GM12878 (cell line): ENCODE measurements around the gene C19orf44. TPM values are rescaled to one million over a fixed set of nuclear protein-coding genes. Genes with fewer than 3 reads are reported as not detected.

Experiments used
- ATAC-seq: fragments of 200-7000 bp; cut with Tn5 transposase; 3 replicates; pipeline ENCODE4 v1.9.1; 2020; ENCODE audit warnings: mild to moderate bottlenecking, moderate library complexity
- BruUV-seq: library from RNA; stranded (reverse); fragments of 400-500 nt; replicated peaks from 2 replicates; lab custom pipeline; 2021; lab: Mats Ljungman, UMichigan
- CTCF ChIA-PET: fragments of 300-600 bp; sonication (Branson Sonifier 250); formaldehyde crosslinking; extraction: SDS; loops from one replicate; lab custom pipeline; 2021; ENCODE audit warnings: inconsistent platforms; lab: Yijun Ruan, JAX
- POLR2A ChIA-PET: fragments of 350-600 bp; formaldehyde crosslinking; extraction: SDS; loops from one replicate; lab custom pipeline; 2021; ENCODE audit warnings: inconsistent platforms; lab: Charles Lee
- RAD21 ChIA-PET: fragments of 300-600 bp; sonication (Branson Sonifier 250); formaldehyde crosslinking; loops from one replicate; lab custom pipeline; 2023; ENCODE audit warnings: antibody characterized with exemption; ENCODE audit not compliant: unreplicated experiment; lab: Charles Lee
- SMC1A ChIA-PET: fragments of 300-600 bp; sonication (Branson Sonifier 250); formaldehyde crosslinking; loops from one replicate; lab custom pipeline; 2023; ENCODE audit not compliant: unreplicated experiment, uncharacterized antibody; lab: Charles Lee
- DNase-seq: peaks from one replicate; pipeline ENCODE4 v3.0.0-alpha.2; 2011; ENCODE audit warnings: low read depth, low spot score
- FAIRE-seq: peaks from 3 replicates; lab custom pipeline; 2011; peaks lifted over from hg19 to GRCh38; lab: Jason Lieb, UNC
- H2AFZ ChIP-seq: 2 replicates; pipeline ENCODE4 v1.6.0; 2011; ENCODE audit warnings: low read depth, low read length, control low read depth; ENCODE audit not compliant: control insufficient read depth
- H3K27ac ChIP-seq: 2 replicates; pipeline ENCODE4 v1.5.1; 2011; ENCODE audit warnings: control low read depth; ENCODE audit not compliant: control insufficient read depth, insufficient read depth
- H3K27me3 ChIP-seq, 2 experiments: replicated peaks in 1 of 2; 2 replicates each; pipeline versions ENCODE4 v1.6.0 to v1.6.1; 2011; ENCODE audit warnings: low read length in 1 of 2; ENCODE audit not compliant: control insufficient read depth in 2 of 2, insufficient read depth in 2 of 2
- H3K36me3 ChIP-seq, 2 experiments: 2 replicates each; pipeline ENCODE4 v1.5.1; 2011; ENCODE audit warnings: low read length in 1 of 2; ENCODE audit not compliant: control insufficient read depth in 2 of 2, insufficient read depth in 2 of 2
- H3K4me1 ChIP-seq: 2 replicates; pipeline ENCODE4 v1.6.1; 2011; ENCODE audit warnings: mild to moderate bottlenecking, low read length, moderate library complexity, mixed read lengths; ENCODE audit not compliant: control insufficient read depth, insufficient read depth
- H3K4me2 ChIP-seq: 2 replicates; pipeline ENCODE4 v1.6.0; 2011; ENCODE audit warnings: control low read depth; ENCODE audit not compliant: control insufficient read depth, insufficient read depth
- H3K4me3 ChIP-seq: fragments of 200-600 bp; sonication (generic); 2 replicates; pipeline ENCODE4 v1.5.1; 2016
- H3K79me2 ChIP-seq: 2 replicates; pipeline ENCODE4 v1.6.0; 2011; ENCODE audit warnings: low read length; ENCODE audit not compliant: control insufficient read depth, insufficient read depth
- H3K9ac ChIP-seq: 2 replicates; pipeline ENCODE4 v1.8.0; 2011; ENCODE audit warnings: low read length, control low read depth, mixed read lengths; ENCODE audit not compliant: control insufficient read depth, insufficient read depth
- H3K9me3 ChIP-seq: replicated peaks from 3 replicates; pipeline ENCODE4 v1.5.1; 2011; ENCODE audit warnings: mild to moderate bottlenecking, low read length; ENCODE audit not compliant: control insufficient read depth, insufficient read depth
- H4K20me1 ChIP-seq: 2 replicates; pipeline ENCODE4 v1.6.0; 2011; ENCODE audit not compliant: control insufficient read depth, insufficient read depth
- ATF7 ChIP-seq: fragments of 450-650 bp; IDR thresholded peaks from 2 replicates; pipeline ENCODE4 v1.6.1; 2016; ENCODE audit warnings: low read depth, mild to moderate bottlenecking
- BHLHE40 ChIP-seq, 2 experiments: fragments of 450-650 bp in 1 of 2; IDR thresholded peaks; 2 replicates each; pipeline ENCODE4 v1.6.1; 2011 to 2017; ENCODE audit warnings: low read depth in 2 of 2, borderline replicate concordance in 1 of 2, improper control_type of control experiment in 1 of 2, low read length in 1 of 2, mild to moderate bottlenecking in 1 of 2
- CBX3 ChIP-seq: fragments of 200-600 bp; sonication (generic); IDR thresholded peaks from 2 replicates; pipeline ENCODE4 v1.6.1; 2016; ENCODE audit warnings: low read depth, borderline replicate concordance
- CREB1 ChIP-seq: IDR thresholded peaks from 2 replicates; pipeline ENCODE4 v1.6.1; 2012; ENCODE audit warnings: low read depth, mild to moderate bottlenecking, inconsistent platforms
- EED ChIP-seq: sonication (generic); IDR thresholded peaks from 2 replicates; pipeline ENCODE4 v1.6.1; 2016; ENCODE audit warnings: antibody characterized with exemption, low read depth
- EGR1 ChIP-seq, 2 experiments: IDR thresholded peaks; 1 replicate in 1 of 2; 2 replicates in 1 of 2; pipeline ENCODE4 v1.6.1; 2011 to 2012; ENCODE audit warnings: low read depth in 2 of 2, low read length in 2 of 2, borderline replicate concordance in 1 of 2, mild to moderate bottlenecking in 1 of 2, moderate library complexity in 1 of 2
- FOXM1 ChIP-seq: IDR thresholded peaks from 2 replicates; pipeline ENCODE4 v1.6.1; 2012; ENCODE audit warnings: low read depth, mild to moderate bottlenecking, inconsistent platforms, low read length, moderate library complexity
- JUNB ChIP-seq: IDR thresholded peaks from 2 replicates; pipeline ENCODE4 v1.6.1; 2016; ENCODE audit warnings: antibody characterized with exemption, mild to moderate bottlenecking
- LARP7 ChIP-seq: fragments of 450-650 bp; IDR thresholded peaks from 2 replicates; pipeline ENCODE4 v1.6.1; 2017; ENCODE audit warnings: mild to moderate bottlenecking
- MEF2B ChIP-seq: fragments of 450-650 bp; IDR thresholded peaks from 2 replicates; pipeline ENCODE4 v1.6.1; 2018; ENCODE audit warnings: mild to moderate bottlenecking, moderate library complexity; ENCODE audit not compliant: partially characterized antibody, poor library complexity, severe bottlenecking
- MTA2 ChIP-seq: fragments of 450-650 bp; IDR thresholded peaks from 2 replicates; pipeline ENCODE4 v1.6.1; 2016; ENCODE audit warnings: low read depth, mild to moderate bottlenecking, moderate library complexity
- NBN ChIP-seq: fragments of 450-650 bp; IDR thresholded peaks from 2 replicates; pipeline ENCODE4 v1.6.1; 2016
- NFIC ChIP-seq: IDR thresholded peaks from 2 replicates; pipeline ENCODE4 v1.6.1; 2012; ENCODE audit warnings: low read depth, mild to moderate bottlenecking, inconsistent platforms, low read length, moderate library complexity
- NFXL1 ChIP-seq: fragments of 450-650 bp; IDR thresholded peaks from 2 replicates; pipeline ENCODE4 v1.6.1; 2017; ENCODE audit warnings: antibody characterized with exemption, mild to moderate bottlenecking, borderline replicate concordance
- PKNOX1 ChIP-seq: fragments of 450-650 bp; IDR thresholded peaks from 2 replicates; pipeline ENCODE4 v1.6.1; 2016; ENCODE audit warnings: mild to moderate bottlenecking
- POLR2AphosphoS2 ChIP-seq: IDR thresholded peaks from 2 replicates; pipeline ENCODE4 v1.6.1; 2011; ENCODE audit warnings: low read depth, mild to moderate bottlenecking, low read length, improper control_type of control experiment, moderate library complexity
- POLR2AphosphoS5 ChIP-seq: IDR thresholded peaks from 2 replicates; pipeline ENCODE4 v1.6.1; 2011; ENCODE audit warnings: mild to moderate bottlenecking, low read length, inconsistent platforms
- RCOR1 ChIP-seq: conservative IDR thresholded peaks from 2 replicates; pipeline ENCODE4 v1.6.1; 2012; ENCODE audit warnings: low read depth, low read length, improper control_type of control experiment
- TARDBP ChIP-seq: IDR thresholded peaks from 2 replicates; pipeline ENCODE4 v1.6.1; 2016; ENCODE audit warnings: borderline replicate concordance
- ZNF207 ChIP-seq: fragments of 450-650 bp; IDR thresholded peaks from 2 replicates; pipeline ENCODE4 v1.6.1; 2014; ENCODE audit warnings: antibody characterized with exemption, mild to moderate bottlenecking, borderline replicate concordance
- ZNF217 ChIP-seq: fragments of 450-650 bp; IDR thresholded peaks from 2 replicates; pipeline ENCODE4 v1.6.1; 2017; ENCODE audit warnings: antibody characterized with exemption, mild to moderate bottlenecking
- ZNF24 ChIP-seq: fragments of 450-650 bp; IDR thresholded peaks from 2 replicates; pipeline ENCODE4 v1.6.1; 2017; ENCODE audit warnings: antibody characterized with exemption, mild to moderate bottlenecking
- WGBS: methylation state at CpG from one replicate; pipeline ENCODE4 v1.1.6; 2016; ENCODE audit warnings: low lambda C conversion rate; ENCODE audit not compliant: insufficient replicate concordance, insufficient coverage; ENCODE audit errors: missing lambda C conversion rate; 5-methylcytosine and 5-hydroxymethylcytosine counted together
- in situ Hi-C: fragments of 300-500 bp; cut with MboI; formaldehyde crosslinking; loops from 9 replicates; pipeline ENCODE4 v1.14.3; 2018; ENCODE audit warnings: mixed read lengths
- intact Hi-C: fragments of 100-400 bp; cut with micrococcal nuclease; formaldehyde crosslinking; loops from one replicate; pipeline ENCODE4 v1.14.2; 2022; ENCODE audit not compliant: unreplicated experiment
- polyA plus RNA-seq, 11 experiments: library from polyadenylated mRNA; depleted of rRNA in 4 of 11; unstranded in 6 of 11; stranded (reverse) in 5 of 11; fragments of >200 nt; fragmentation: Nextera tagmentation in 4 of 11; fragmentation: Illumina TruSeq in 1 of 11; extraction: Ambion mirVana in 4 of 11; extraction: Trizol in 1 of 11; gene quantifications; 1 replicate in 1 of 11; 2 replicates in 10 of 11; pipeline versions ENCODE4 v1.2.1 to v1.2.3, GENCODE V29; 2011 to 2016; ENCODE audit warnings: inconsistent platforms in 2 of 11, missing spikeins in 2 of 11, low read depth in 1 of 11
- total RNA-seq, 4 experiments: library from RNA; depleted of rRNA in 3 of 4; stranded (reverse); fragments of >200 nt in 3 of 4; fragmentation: Illumina TruSeq in 1 of 4; extraction: Trizol in 1 of 4; gene quantifications; 2 replicates each; pipeline versions ENCODE4 v1.2.1 to v1.2.3, GENCODE V29; 2013 to 2021
- TF ChIP-seq, protein P1 (sequence below): IDR thresholded peaks from 2 replicates; pipeline ENCODE4 v1.6.1; 2011; ENCODE audit warnings: borderline replicate concordance, low read depth, mild to moderate bottlenecking, moderate library complexity, mixed read lengths, low read length; ENCODE audit not compliant: insufficient read depth; ENCODE audit errors: extremely low read length
- TF ChIP-seq, protein P2 (sequence below): IDR thresholded peaks from 2 replicates; pipeline ENCODE4 v1.6.1; 2012; ENCODE audit warnings: low read depth, low read length, improper control_type of control experiment

The C19orf44 gene
- total and polyA plus RNA-seq, 10 of the 15 experiments (the other 5 are each of a cell fraction or from before 2014, with no cell fraction given), result 0.26 to 5.2 (median 3.6) TPM

DNA sequence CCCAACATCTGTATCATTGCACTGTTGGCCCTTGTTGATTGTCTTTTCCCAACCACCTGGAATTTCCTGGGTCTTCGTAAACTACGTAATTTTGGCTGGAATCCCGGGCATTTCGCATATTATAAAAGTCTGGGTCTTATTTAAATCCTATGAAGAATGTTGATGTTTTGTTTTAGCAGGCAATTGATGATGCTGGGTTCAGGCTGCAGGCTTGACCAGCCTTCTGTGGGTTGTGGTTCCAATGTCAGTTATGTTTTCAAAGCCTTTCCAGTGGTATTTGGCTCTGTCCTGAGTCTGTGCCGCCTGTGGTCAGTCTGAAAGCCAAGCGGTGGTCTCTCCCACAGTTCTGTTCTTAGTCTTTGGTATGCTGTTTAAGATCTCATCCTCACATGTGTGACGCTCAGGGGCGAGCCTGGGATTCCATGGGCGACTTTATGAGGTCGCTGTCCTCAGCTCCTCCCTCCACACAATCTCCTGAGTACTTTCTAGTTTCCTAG is 63.6 kb downstream of the C19orf44 start (continued):
- TF ChIP-seq, protein P1, sequence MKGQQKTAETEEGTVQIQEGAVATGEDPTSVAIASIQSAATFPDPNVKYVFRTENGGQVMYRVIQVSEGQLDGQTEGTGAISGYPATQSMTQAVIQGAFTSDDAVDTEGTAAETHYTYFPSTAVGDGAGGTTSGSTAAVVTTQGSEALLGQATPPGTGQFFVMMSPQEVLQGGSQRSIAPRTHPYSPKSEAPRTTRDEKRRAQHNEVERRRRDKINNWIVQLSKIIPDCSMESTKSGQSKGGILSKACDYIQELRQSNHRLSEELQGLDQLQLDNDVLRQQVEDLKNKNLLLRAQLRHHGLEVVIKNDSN, result no peak
- TF ChIP-seq ATF7, result no peak
- TF ChIP-seq MTA2, result no peak
- no peak for TF ChIP-seq BHLHE40 (IDR thresholded peaks at IDR 0.05; ENCODE audit: borderline replicate concordance in 1 of 2, low read depth in 2 of 2, low read length in 1 of 2)
- no peak for TF ChIP-seq ZNF207
- TF ChIP-seq ZNF24, result no peak
- TF ChIP-seq, all 136 proteins: peak for 0

GRCh38 chr19:16561382-16561781 is 65.2 kb downstream of the C19orf44 start:
- SMC1A ChIA-PET, result no interaction called here
- H3K9ac ChIP-seq, result no peak overlapping the region
- BruUV-seq, result no TSS peak
- no peak overlapping the region for H2AFZ ChIP-seq
- in situ Hi-C loops (no loop called here), intact Hi-C loops (no loop called here)
- H3K27me3 ChIP-seq, result no peaks in the 10 kb centered on the region
- no peaks in the 10 kb centered on the region for H3K79me2 ChIP-seq
- peaks cover 4% of the 10 kb centered on the region; the same call in 1 of the 2 replicates for H4K20me1 ChIP-seq
- H3K4me3 ChIP-seq, result no peak overlapping the region
- CTCF ChIA-PET, result no interaction called here
- POLR2A ChIA-PET, result no interaction called here
- 95% methylated on average over 8 of the region's 8 CpGs for WGBS
- no peak for DNase-seq
- ATAC-seq, result no peak
- H3K9me3 ChIP-seq, result no peaks in the 10 kb centered on the region
- H3K4me2 ChIP-seq, result no peak overlapping the region
- no peak for FAIRE-seq
- no peak overlapping the region for H3K27ac ChIP-seq
- H3K36me3 ChIP-seq, result peaks cover 2 to 50% of the 10 kb centered on the region in 2 experiments
- RAD21 ChIA-PET, result no interaction called here
- no peaks in the 10 kb centered on the region for H3K4me1 ChIP-seq
- TF ChIP-seq NFIC (no peak), LARP7 (no peak), POLR2AphosphoS2 (no peak), JUNB (no peak), CBX3 (no peak), FOXM1 (no peak), POLR2AphosphoS5 (no peak), EGR1 (IDR thresholded peaks at IDR 0.05; ENCODE audit: borderline replicate concordance in 1 of 2, low read depth in 2 of 2, low read length in 2 of 2) (no peak), PKNOX1 (no peak), RCOR1 (no peak), ZNF217 (no peak), MEF2B (no peak), TARDBP (no peak), NBN (no peak), CREB1 (no peak), NFXL1 (no peak), EED (no peak)
- TF ChIP-seq, protein P2, sequence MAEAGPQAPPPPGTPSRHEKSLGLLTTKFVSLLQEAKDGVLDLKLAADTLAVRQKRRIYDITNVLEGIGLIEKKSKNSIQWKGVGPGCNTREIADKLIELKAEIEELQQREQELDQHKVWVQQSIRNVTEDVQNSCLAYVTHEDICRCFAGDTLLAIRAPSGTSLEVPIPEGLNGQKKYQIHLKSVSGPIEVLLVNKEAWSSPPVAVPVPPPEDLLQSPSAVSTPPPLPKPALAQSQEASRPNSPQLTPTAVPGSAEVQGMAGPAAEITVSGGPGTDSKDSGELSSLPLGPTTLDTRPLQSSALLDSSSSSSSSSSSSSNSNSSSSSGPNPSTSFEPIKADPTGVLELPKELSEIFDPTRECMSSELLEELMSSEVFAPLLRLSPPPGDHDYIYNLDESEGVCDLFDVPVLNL, result no peak
